ENCODE results near the gene IGIP.

Gene IGIP

GRCh38 chr5:140176031-140176387 is 50.3 kb downstream of the IGIP start:
- H3K4me3 ChIP-seq (ENCODE audit: low read depth, low read length), result peak overlapping the region; percentile 90
- no peak for TF ChIP-seq CTCF (IDR thresholded peaks at IDR 0.05; ENCODE audit: low read depth, low read length)

- no peak overlapping the region for H3K4me3 ChIP-seq (ENCODE audit: low read depth, low read length)
- no peak for TF ChIP-seq CTCF (IDR thresholded peaks at IDR 0.05; ENCODE audit: low read depth, low read length)
These were observed 52.3 kb downstream of the IGIP start for GRCh38 chr5:140178086-140178410.

GRCh38 chr5:140178482-140179116 is 52.9 kb downstream of the IGIP start:
- H3K4me3 ChIP-seq (ENCODE audit: low read depth, low read length), result no peak overlapping the region
- no peak for TF ChIP-seq CTCF (IDR thresholded peaks at IDR 0.05; ENCODE audit: low read depth, low read length)
